ENCODE results near the gene GTF3C1. TPM values are rescaled to one million over a fixed set of nuclear protein-coding genes. Genes with fewer than 3 reads are reported as not detected.

The GTF3C1 gene
- total and polyA plus RNA-seq, 12 donors = 51.0 to 225 (median 84.3) TPM

DNA sequence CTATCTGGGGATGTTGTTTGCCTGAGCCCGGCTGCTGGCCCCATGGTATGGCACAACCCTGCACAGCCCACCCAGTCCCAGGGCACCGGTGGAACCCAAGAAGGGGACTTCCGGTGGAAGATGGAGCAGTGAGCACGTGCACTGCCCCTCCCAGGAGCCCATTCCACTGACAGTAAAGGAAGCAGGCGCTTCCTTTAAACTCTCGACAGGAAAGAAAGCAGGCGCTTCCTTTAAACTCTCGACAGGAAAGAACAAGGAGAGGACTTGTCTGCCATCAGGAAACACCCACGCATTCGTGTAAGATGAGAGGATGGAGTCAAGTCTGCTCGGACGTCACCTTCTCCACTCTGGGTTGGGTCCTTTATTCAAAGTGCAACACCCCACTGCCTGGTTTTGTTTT, 94.0 kb downstream of the GTF3C1 start:
- WGBS, 4 donors = 40 to 63% (median 52%) methylated on average over 11 to 12 of the region's 12 CpGs
- Histone ChIP-seq H3K27me3 (no peaks in the 10 kb centered on the region), H3K4me3 (no peak overlapping the region), H3K36me3 (replicated peaks in 1 of 2) (peaks cover 0 to 16% of the 10 kb centered on the region in 2 donors), H3K4me1 (replicated peaks in 1 of 2) (peaks cover 5 to 12% of the 10 kb centered on the region in 2 donors), H3K27ac (peak overlapping the region in 1 of 5 donors; percentile 72), H3K9me3 (replicated peaks in 1 of 3) (no peaks in the 10 kb centered on the region)
- no peak for TF ChIP-seq POLR2A (IDR thresholded peaks at IDR 0.05)
- no peak for TF ChIP-seq CTCF (IDR thresholded peaks at IDR 0.05)
- intact Hi-C loops (cut with DNase I) = loop anchor here in 1 of 2 donors (5.0 to 10.0 kb wide), 3 partner anchors 81 to 298 kb away; no protein-coding TSS in a partner anchor
- DNase-seq = peak in 3 of 7 donors; percentile 34 to 63 (median 34)

GRCh38 chr16:27453494-27453825, 96.3 kb downstream of the GTF3C1 start:
- Histone ChIP-seq H3K4me1 (replicated peaks in 1 of 2) (peaks cover 0 to 6% of the 10 kb centered on the region in 2 donors), H3K27me3 (peaks cover 3% of the 10 kb centered on the region), H3K4me3 (no peak overlapping the region), H3K36me3 (replicated peaks in 1 of 2) (no peaks in the 10 kb centered on the region), H3K9me3 (replicated peaks in 1 of 3) (no peaks in the 10 kb centered on the region), H3K27ac (no peak overlapping the region)
- DNase-seq = no peak
- intact Hi-C loops (cut with DNase I) = loop anchor here in 1 of 2 donors (10.0 kb wide), 1 partner anchor 79 kb away; no protein-coding TSS in a partner anchor
- TF ChIP-seq POLR2A (IDR thresholded peaks at IDR 0.05) (no peak), CTCF (IDR thresholded peaks at IDR 0.05) (no peak)
- 81 to 93% (median 83%) methylated on average over 3 of the region's 3 CpGs for WGBS, 4 donors

GRCh38 chr16:27452569-27453493, 96.9 kb downstream of the GTF3C1 start:
- 71 to 84% (median 81%) methylated on average over 13 to 16 of the region's 16 CpGs for WGBS, 4 donors
- no peak for DNase-seq
- intact Hi-C loops (cut with DNase I) = loop anchor here in 1 of 2 donors (10.0 kb wide), 1 partner anchor 78 kb away; no protein-coding TSS in a partner anchor

More at GRCh38 chr16:27452569-27453493, 96.9 kb downstream of the GTF3C1 start:
- Histone ChIP-seq H3K4me1 (replicated peaks in 1 of 2) (peaks cover 0 to 6% of the 10 kb centered on the region in 2 donors), H3K9me3 (replicated peaks in 1 of 3) (no peaks in the 10 kb centered on the region), H3K27ac (no peak overlapping the region), H3K27me3 (peaks cover 5% of the 10 kb centered on the region), H3K4me3 (no peak overlapping the region), H3K36me3 (replicated peaks in 1 of 2) (no peaks in the 10 kb centered on the region)
- TF ChIP-seq CTCF (IDR thresholded peaks at IDR 0.05) (no peak), POLR2A (IDR thresholded peaks at IDR 0.05) (no peak)

Data from adrenal gland (tissue), 12 donors.